CD4-positive, alpha-beta T cell treated with Interleukin-15 for 4 hours (primary cell): Measurements from ENCODE around the gene PRKCQ.
"Not testable (repeated sequence)": the region's sequence is repeated elsewhere in the genome, so short reads cannot be mapped to it uniquely, and the experiment has no call there.

Experiments
- DNase-seq: peaks from one replicate; pipeline ENCODE4 v3.0.0-alpha.2; 2020; ENCODE audit warnings: low spot score

The PRKCQ gene

GRCh38 chr10:6455592-6455991 is 124.5 kb downstream of the PRKCQ start:
- no peak for DNase-seq

GRCh38 chr10:6446711-6447110 is 133.4 kb downstream of the PRKCQ start:
- no peak for DNase-seq

GRCh38 chr10:6445671-6446316 is 134.3 kb downstream of the PRKCQ start:
- DNase-seq: peak; percentile 72

GRCh38 chr10:6439875-6440274 is 140.2 kb downstream of the PRKCQ start:
- DNase-seq: not testable (repeated sequence)

GRCh38 chr10:6431861-6432260 is 148.2 kb downstream of the PRKCQ start:
- DNase-seq: no peak

GRCh38 chr10:6431186-6431585 is 148.9 kb downstream of the PRKCQ start:
- no peak for DNase-seq

GRCh38 chr10:6430423-6430980 is 149.6 kb downstream of the PRKCQ start:
- DNase-seq: no peak

GRCh38 chr10:6427357-6427959 is 152.6 kb downstream of the PRKCQ start:
- no peak for DNase-seq

- DNase-seq: no peak
Measured at GRCh38 chr10:6426317-6426716, 153.8 kb downstream of the PRKCQ start.

- DNase-seq: no peak
Measured at GRCh38 chr10:6423413-6424170, 156.5 kb downstream of the PRKCQ start.

GRCh38 chr10:6423004-6423403 is 157.1 kb downstream of the PRKCQ start:
- no peak for DNase-seq

GRCh38 chr10:6418613-6419216 is 161.4 kb downstream of the PRKCQ start:
- DNase-seq: no peak

GRCh38 chr10:6418167-6418566 is 161.9 kb downstream of the PRKCQ start:
- no peak for DNase-seq

GRCh38 chr10:6416892-6417512 is 163.1 kb downstream of the PRKCQ start:
- peak; percentile 63 for DNase-seq

GRCh38 chr10:6411436-6411835 is 168.6 kb downstream of the PRKCQ start:
- DNase-seq: no peak

- DNase-seq: no peak
Measured at GRCh38 chr10:6410830-6411229, 169.2 kb downstream of the PRKCQ start.

- peak; percentile 67 for DNase-seq
Measured at GRCh38 chr10:6409971-6410643, 170.0 kb downstream of the PRKCQ start.

- DNase-seq: no peak
Measured at GRCh38 chr10:6408799-6409198, 171.3 kb downstream of the PRKCQ start.

GRCh38 chr10:6407034-6407721 is 172.9 kb downstream of the PRKCQ start:
- DNase-seq: no peak

- DNase-seq: peak; percentile 32
Measured at GRCh38 chr10:6406220-6407033, 173.6 kb downstream of the PRKCQ start.
